Neural progenitor cell (in vitro differentiated cells): ENCODE data around the gene PANX3.

ENCODE experiments used
- EZH2 ChIP-seq: fragments of 200-600 bp; sonication (generic); IDR thresholded peaks from 2 replicates; pipeline ENCODE4 v1.6.1; 2017; ENCODE audit warnings: antibody characterized with exemption, mild to moderate bottlenecking, moderate library complexity
- TF ChIP-seq, protein P1 (sequence below): fragments of 200-600 bp; sonication (generic); IDR thresholded peaks from 2 replicates; pipeline ENCODE4 v1.5.1; 2017; ENCODE audit warnings: antibody characterized with exemption, mild to moderate bottlenecking

DNA sequence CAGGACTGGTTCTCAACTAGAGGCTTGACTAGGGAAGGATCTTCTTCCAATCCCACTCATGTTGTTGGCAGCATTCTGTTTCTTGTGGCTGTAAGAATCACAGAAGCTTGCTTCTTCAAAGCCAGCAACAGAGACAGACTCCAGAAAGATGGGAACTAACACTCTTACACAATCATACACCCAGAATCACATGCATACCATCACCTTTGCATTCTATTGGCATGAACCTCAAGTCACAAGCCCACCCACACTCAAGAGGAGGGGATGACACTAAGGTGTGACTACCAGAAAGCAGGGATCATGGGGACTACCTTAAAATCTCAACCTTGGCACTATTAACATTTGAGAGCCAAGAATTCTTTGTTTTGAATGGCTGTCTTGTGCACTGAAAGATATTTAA lies 13.6 kb upstream of the PANX3 start:
- TF ChIP-seq EZH2, result no peak
- TF ChIP-seq, protein P1, sequence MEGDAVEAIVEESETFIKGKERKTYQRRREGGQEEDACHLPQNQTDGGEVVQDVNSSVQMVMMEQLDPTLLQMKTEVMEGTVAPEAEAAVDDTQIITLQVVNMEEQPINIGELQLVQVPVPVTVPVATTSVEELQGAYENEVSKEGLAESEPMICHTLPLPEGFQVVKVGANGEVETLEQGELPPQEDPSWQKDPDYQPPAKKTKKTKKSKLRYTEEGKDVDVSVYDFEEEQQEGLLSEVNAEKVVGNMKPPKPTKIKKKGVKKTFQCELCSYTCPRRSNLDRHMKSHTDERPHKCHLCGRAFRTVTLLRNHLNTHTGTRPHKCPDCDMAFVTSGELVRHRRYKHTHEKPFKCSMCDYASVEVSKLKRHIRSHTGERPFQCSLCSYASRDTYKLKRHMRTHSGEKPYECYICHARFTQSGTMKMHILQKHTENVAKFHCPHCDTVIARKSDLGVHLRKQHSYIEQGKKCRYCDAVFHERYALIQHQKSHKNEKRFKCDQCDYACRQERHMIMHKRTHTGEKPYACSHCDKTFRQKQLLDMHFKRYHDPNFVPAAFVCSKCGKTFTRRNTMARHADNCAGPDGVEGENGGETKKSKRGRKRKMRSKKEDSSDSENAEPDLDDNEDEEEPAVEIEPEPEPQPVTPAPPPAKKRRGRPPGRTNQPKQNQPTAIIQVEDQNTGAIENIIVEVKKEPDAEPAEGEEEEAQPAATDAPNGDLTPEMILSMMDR, result no peak
